Omental fat pad (tissue), 4 donors: ENCODE data around the gene IL6ST. TPM values are rescaled to one million over a fixed set of nuclear protein-coding genes. Genes with fewer than 3 reads are reported as not detected.
A peak's percentile ranks its signal among the peaks of the same experiment; 100 is the strongest.

Experiments used
- ATAC-seq: fragments of 150-250 bp; one replicate; pipeline ENCODE4 v1.9.1; 2016; ENCODE audit warnings: mild to moderate bottlenecking, moderate library complexity; ENCODE audit not compliant: low FRiP score
- DNase-seq: peaks from one replicate; pipeline ENCODE4 v3.0.0-alpha.2; 2019; ENCODE audit warnings: low spot score
- total RNA-seq, 4 donors: library from RNA; depleted of rRNA; stranded (reverse); fragments of >200 nt; gene quantifications; one replicate each; pipeline ENCODE4 v1.1.0, GENCODE V29; 2016
- TF ChIP-seq, protein P1 (sequence below), 3 donors: fragments of 450-650 bp; IDR thresholded peaks; one replicate each; pipeline ENCODE4 v1.5.1; 2016 to 2017; ENCODE audit warnings: antibody characterized with exemption in 3 of 3, mild to moderate bottlenecking in 3 of 3, moderate library complexity in 2 of 3

IL6ST gene
- total RNA-seq, 4 donors from 2014 or later, result 555 to 806 (median 682) TPM

DNA sequence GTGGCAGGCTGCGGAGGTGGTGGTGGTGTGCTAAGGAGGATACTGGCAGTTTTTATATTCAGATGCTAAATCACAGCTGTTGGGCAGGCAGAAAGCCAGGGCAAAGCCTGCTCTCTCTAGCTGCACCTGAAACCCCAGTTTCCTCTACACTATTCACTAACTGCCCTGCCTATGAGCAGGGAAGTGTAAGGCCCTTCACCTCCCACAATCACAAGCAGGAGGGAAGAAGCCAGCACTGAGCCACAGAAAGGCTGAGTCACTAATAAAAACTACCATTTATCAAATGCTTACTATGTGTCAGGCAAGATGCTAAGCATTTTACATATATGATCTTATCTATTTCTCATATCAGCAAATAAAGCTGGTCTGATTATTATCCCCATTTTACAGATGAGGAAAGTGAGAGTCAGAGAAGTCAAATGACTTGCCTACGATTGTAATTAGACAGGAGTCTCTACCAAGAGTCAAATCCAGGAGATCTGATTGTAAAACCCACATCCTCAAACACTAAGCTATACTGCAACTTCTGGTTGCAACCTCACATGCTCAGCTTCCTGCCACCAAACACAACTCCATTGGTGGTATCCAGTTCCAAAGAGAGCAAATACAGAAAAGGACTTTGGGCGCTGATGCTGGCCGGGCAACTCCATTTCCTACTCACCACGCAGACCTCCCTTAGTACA is 17.7 kb upstream of the IL6ST start:
- ATAC-seq, result peak; percentile 89
- no peak for DNase-seq
- TF ChIP-seq, protein P1, sequence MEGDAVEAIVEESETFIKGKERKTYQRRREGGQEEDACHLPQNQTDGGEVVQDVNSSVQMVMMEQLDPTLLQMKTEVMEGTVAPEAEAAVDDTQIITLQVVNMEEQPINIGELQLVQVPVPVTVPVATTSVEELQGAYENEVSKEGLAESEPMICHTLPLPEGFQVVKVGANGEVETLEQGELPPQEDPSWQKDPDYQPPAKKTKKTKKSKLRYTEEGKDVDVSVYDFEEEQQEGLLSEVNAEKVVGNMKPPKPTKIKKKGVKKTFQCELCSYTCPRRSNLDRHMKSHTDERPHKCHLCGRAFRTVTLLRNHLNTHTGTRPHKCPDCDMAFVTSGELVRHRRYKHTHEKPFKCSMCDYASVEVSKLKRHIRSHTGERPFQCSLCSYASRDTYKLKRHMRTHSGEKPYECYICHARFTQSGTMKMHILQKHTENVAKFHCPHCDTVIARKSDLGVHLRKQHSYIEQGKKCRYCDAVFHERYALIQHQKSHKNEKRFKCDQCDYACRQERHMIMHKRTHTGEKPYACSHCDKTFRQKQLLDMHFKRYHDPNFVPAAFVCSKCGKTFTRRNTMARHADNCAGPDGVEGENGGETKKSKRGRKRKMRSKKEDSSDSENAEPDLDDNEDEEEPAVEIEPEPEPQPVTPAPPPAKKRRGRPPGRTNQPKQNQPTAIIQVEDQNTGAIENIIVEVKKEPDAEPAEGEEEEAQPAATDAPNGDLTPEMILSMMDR (IDR thresholded peaks at IDR 0.05), result no peak

DNA sequence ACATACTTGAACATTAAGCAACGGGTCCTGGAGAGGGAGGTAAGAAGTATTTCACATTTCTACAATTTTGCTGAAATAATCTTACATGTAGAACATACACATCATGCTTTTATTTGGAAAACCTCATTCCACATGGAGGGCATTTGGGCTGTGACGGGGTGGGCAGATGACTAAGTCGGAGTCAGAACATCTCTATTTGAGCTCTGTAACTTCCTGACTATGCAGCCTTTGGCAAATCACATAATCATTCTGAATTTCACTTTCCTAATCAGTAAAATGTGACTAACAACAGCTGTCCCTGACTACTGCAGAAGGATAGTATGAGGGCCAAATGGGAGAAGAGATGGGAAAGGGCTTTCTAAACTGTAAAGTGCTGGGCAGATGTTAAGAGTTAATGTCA is 17.1 kb upstream of the IL6ST start:
- peak; percentile 89 for ATAC-seq
- TF ChIP-seq, protein P1 (IDR thresholded peaks at IDR 0.05), result no peak
- no peak for DNase-seq

DNA sequence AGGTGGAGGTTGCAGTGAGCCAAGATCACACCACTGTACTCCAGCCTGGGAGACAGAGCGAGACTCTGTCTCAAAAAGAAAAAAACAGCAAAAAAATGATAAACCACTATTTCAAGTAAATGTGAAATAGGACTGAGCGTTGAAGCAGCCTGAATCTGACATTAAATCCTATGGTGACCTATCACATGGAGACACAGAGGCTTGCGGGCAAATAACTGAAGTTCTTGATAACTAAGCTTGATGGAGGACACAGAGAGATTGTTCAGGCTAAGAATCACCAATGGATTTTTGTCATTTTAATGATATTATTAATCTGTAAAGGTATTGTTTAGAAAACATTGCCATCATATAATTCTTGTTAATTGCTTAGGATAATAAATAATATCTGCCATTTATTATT is 15.7 kb upstream of the IL6ST start:
- ATAC-seq (no peak), DNase-seq (no peak)
- TF ChIP-seq, protein P1 (IDR thresholded peaks at IDR 0.05), result no peak

DNA sequence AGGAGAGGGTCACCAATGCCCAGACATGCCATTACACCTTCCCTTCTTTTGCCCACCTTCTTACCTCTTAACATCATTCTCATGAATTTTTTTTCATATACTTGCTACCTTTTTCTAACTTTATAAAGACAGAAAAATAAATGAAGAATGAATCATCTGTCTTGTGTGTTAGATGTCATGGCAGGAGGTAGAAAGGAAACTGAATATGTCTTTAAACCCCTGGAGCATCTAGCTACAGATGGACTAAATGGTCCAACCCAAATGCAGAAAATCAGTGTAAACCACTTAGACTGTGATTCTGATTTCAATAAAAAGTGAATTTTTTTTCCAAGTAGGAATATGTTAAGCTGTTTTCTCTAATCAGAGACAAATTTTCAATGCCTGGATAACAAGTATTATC is 11.8 kb upstream of the IL6ST start:
- ATAC-seq, result no peak

DNA sequence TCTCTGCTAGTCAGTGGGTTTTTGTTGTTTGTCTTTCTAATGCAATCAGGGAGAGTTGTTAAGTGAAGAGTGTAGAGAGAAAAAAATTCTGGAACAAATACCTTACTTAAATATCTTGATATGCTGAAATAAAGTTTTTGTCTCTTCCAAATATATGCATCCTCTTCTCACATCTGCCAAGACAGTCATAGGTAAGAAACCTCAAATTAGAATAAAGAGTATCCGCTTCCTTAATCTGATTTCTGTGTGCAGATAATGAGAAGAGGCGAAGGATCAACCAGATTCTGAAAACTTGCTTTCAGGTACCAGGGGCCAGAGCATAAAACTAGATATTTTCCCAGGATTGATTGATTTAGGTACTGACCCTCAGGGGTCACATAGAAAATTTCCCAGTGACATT is 11.3 kb upstream of the IL6ST start:
- ATAC-seq (no peak), DNase-seq (no peak)
- TF ChIP-seq, protein P1 (IDR thresholded peaks at IDR 0.05), result no peak

More for the DNA sequence above, 11.8 kb upstream of the IL6ST start:
- no peak for DNase-seq
- TF ChIP-seq, protein P1 (IDR thresholded peaks at IDR 0.05), result no peak

DNA sequence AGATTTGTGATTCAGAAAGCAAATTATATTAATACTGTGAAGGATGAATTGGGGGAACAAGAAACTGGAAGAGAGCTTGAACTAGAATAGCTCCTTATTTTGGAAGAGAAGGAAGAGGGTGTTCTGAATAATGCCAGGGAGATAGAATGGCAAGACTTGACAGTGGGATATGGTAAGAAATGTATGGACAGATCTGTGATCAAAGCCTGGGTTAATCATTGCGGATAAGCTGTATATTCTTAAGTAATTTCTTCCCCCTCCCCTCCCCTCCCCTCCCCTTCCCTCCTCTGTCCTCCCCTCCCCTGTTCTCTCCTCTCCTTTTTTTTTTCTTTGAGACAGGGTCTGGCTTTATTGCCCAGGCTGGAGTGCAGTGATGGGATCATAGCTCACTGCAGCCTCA is 10.1 kb upstream of the IL6ST start:
- ATAC-seq (no peak), DNase-seq (no peak)
- TF ChIP-seq, protein P1 (IDR thresholded peaks at IDR 0.05), result no peak

DNA sequence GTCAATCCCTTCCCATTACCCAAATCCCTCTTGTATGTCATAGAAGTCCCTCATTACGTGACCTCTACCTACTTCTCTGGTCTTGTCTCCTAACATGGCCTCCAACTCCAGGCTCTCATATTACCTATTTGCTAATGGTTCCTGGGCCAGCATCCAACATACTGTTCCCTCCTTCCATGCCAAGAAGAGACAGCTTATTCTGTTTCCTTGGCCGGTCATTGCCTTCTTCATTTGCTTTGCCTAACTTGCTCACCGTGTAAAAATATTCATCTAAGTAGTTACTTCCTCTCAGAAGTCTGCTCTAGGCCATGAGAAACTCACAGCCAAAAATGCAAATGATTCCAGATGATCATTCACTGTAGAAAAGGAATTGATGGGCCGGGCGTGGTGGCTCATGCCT is 8.9 kb upstream of the IL6ST start:
- ATAC-seq, result no peak
- DNase-seq, result no peak
- TF ChIP-seq, protein P1 (IDR thresholded peaks at IDR 0.05), result no peak
